CD4-positive, CD25-positive, alpha-beta regulatory T cell (primary cell): ENCODE measurements around the gene SBF1. TPM values are rescaled to one million over a fixed set of nuclear protein-coding genes. Genes with fewer than 3 reads are reported as not detected.

Experiments
- ATAC-seq, 2 donors: fragments of 150-1000 bp; cut with Tn5 transposase; one replicate each; pipeline ENCODE4 v1.10.0; 2021; ENCODE audit warnings: low read depth in 2 of 2, moderate number of reproducible peaks in 2 of 2, moderate library complexity in 1 of 2
- DNase-seq, 3 donors: peaks; one replicate each; pipeline versions ENCODE4 v3.0.0 to v3.0.0-alpha.2; 2012 to 2022; ENCODE audit warnings: mixed read lengths in 1 of 3
- H3K27ac ChIP-seq: one replicate; pipeline ENCODE4 v1.7.0; 2013; ENCODE audit warnings: mild to moderate bottlenecking, low read length; ENCODE audit not compliant: insufficient read depth, poor library complexity, severe bottlenecking
- H3K27me3 ChIP-seq: one replicate; pipeline ENCODE4 v1.7.0; 2013; ENCODE audit warnings: low read length; ENCODE audit not compliant: control insufficient read depth, insufficient read depth
- H3K36me3 ChIP-seq: one replicate; pipeline ENCODE4 v1.7.0; 2013; ENCODE audit warnings: mild to moderate bottlenecking, low read length, moderate library complexity; ENCODE audit not compliant: control insufficient read depth, insufficient read depth
- H3K4me1 ChIP-seq: 2 replicates; pipeline ENCODE4 v1.7.0; 2013; ENCODE audit warnings: mild to moderate bottlenecking, low read length; ENCODE audit not compliant: insufficient read depth, control insufficient read depth, poor library complexity, severe bottlenecking
- H3K4me3 ChIP-seq: one replicate; pipeline ENCODE4 v1.7.0; 2013; ENCODE audit warnings: low read depth, mild to moderate bottlenecking, low read length, moderate library complexity
- H3K9me3 ChIP-seq, 2 experiments: 1 replicate in 1 of 2; 2 replicates in 1 of 2; pipeline ENCODE4 v1.7.0; 2013; ENCODE audit warnings: low read length in 2 of 2, mild to moderate bottlenecking in 1 of 2, moderate library complexity in 1 of 2; ENCODE audit not compliant: control insufficient read depth in 2 of 2
- H3K27ac Mint-ChIP-seq, 3 donors: one replicate each; pipeline ENCODE4 v1.8.0; 2020 to 2022; ENCODE audit warnings: mild to moderate bottlenecking in 3 of 3, mixed read lengths in 3 of 3, moderate library complexity in 2 of 3
- H3K27me3 Mint-ChIP-seq: one replicate; pipeline ENCODE4 v1.8.0; 2022; ENCODE audit warnings: mild to moderate bottlenecking, mixed read lengths
- H3K36me3 Mint-ChIP-seq: one replicate; pipeline ENCODE4 v1.8.0; 2020; ENCODE audit warnings: mixed read lengths
- H3K4me1 Mint-ChIP-seq, 4 donors: one replicate each; pipeline ENCODE4 v1.8.0; 2020 to 2022; ENCODE audit warnings: mixed read lengths in 4 of 4, mild to moderate bottlenecking in 1 of 4
- H3K4me3 Mint-ChIP-seq, 4 donors: one replicate each; pipeline ENCODE4 v1.8.0; 2020 to 2022; ENCODE audit warnings: mild to moderate bottlenecking in 4 of 4, mixed read lengths in 4 of 4, moderate library complexity in 3 of 4
- H3K9me3 Mint-ChIP-seq, 7 donors: one replicate each; pipeline ENCODE4 v1.8.0; 2020 to 2022; ENCODE audit warnings: mixed read lengths in 7 of 7, mild to moderate bottlenecking in 3 of 7, moderate library complexity in 2 of 7
- polyA plus RNA-seq, 4 donors: library from polyadenylated mRNA; unstranded; fragments of 300-500 nt; fragmentation: Illumina TruSeq; gene quantifications; one replicate each; pipeline ENCODE4 v1.2.3, GENCODE V29; 2021
- total RNA-seq: library from RNA; stranded (reverse); gene quantifications from one replicate; pipeline ENCODE4 v1.2.3, GENCODE V29; 2022

Gene SBF1
- total and polyA plus RNA-seq, 5 donors from 2014 or later: 16.2 to 220 (median 18.0) TPM

DNA sequence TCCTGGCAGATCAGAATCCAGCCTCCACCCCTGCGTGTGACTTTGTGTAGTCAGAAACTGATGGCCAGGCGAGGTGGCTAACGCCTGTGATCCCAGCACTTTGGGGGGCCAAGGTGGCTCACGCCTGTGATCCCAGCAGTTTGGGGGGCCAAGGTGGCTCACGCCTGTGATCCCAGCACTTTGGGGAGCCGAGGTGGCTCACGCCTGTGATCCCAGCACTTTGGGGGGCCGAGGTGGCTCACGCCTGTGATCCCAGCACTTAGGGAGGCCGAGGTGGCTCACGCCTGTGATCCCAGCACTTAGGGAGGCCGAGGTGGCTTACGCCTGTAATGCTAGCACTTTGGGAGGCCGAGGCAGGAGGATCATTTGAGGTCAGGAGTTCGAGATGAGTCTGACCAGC is 38.3 kb upstream of the SBF1 start:
- DNase-seq (no peak), ATAC-seq (no peak)
- no peaks in the 10 kb centered on the region for H3K9me3 ChIP-seq
- peaks cover 10% of the 10 kb centered on the region for H3K36me3 Mint-ChIP-seq
- H3K27ac ChIP-seq: no peak overlapping the region
- H3K4me3 Mint-ChIP-seq: no peak overlapping the region
- H3K4me3 ChIP-seq: no peak overlapping the region
- H3K36me3 ChIP-seq: peaks cover 17% of the 10 kb centered on the region
- peaks cover 4% of the 10 kb centered on the region for H3K27me3 Mint-ChIP-seq
- H3K4me1 ChIP-seq: peaks cover 13% of the 10 kb centered on the region
- no peaks in the 10 kb centered on the region for H3K9me3 Mint-ChIP-seq
- H3K4me1 Mint-ChIP-seq: peaks cover 0 to 42% (median 21%) of the 10 kb centered on the region in 4 donors
- no peak overlapping the region for H3K27ac Mint-ChIP-seq
- no peaks in the 10 kb centered on the region for H3K27me3 ChIP-seq

DNA sequence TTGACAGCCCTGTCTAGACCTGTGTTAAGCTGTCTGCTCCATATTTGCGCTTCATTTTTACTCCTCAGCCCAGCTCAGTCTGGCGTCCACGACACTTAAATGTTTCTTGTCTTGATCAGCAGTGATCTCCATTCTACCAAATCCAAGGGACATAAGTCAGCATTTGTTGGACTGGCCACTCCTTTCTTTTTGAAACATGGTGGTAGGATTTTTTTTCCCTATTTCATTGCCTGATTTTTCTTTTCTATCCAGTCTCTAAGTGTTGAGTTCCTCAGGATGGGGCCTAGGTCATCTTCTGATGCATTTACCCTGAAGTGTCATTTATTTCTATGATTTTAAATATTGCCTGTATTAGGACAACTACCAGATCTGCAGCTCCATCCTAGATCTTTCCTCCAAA is 34.1 kb upstream of the SBF1 start:
- Mint-ChIP-seq H3K36me3 (peaks cover 5% of the 10 kb centered on the region), H3K4me3 (peak overlapping the region; percentile 92 to 97 (median 93)), H3K4me1 (peaks cover 0 to 39% (median 16%) of the 10 kb centered on the region in 4 donors), H3K27me3 (peaks cover 4% of the 10 kb centered on the region), H3K27ac (peak overlapping the region; percentile 94 to 99 (median 99)), H3K9me3 (no peaks in the 10 kb centered on the region)
- H3K4me3 ChIP-seq: peak overlapping the region; percentile 82
- DNase-seq (no peak), ATAC-seq (no peak)
- no peaks in the 10 kb centered on the region for H3K27me3 ChIP-seq
- H3K9me3 ChIP-seq: no peaks in the 10 kb centered on the region
- peaks cover 9% of the 10 kb centered on the region for H3K36me3 ChIP-seq
- peaks cover 29% of the 10 kb centered on the region for H3K4me1 ChIP-seq
- H3K27ac ChIP-seq: peak overlapping the region; percentile 95

DNA sequence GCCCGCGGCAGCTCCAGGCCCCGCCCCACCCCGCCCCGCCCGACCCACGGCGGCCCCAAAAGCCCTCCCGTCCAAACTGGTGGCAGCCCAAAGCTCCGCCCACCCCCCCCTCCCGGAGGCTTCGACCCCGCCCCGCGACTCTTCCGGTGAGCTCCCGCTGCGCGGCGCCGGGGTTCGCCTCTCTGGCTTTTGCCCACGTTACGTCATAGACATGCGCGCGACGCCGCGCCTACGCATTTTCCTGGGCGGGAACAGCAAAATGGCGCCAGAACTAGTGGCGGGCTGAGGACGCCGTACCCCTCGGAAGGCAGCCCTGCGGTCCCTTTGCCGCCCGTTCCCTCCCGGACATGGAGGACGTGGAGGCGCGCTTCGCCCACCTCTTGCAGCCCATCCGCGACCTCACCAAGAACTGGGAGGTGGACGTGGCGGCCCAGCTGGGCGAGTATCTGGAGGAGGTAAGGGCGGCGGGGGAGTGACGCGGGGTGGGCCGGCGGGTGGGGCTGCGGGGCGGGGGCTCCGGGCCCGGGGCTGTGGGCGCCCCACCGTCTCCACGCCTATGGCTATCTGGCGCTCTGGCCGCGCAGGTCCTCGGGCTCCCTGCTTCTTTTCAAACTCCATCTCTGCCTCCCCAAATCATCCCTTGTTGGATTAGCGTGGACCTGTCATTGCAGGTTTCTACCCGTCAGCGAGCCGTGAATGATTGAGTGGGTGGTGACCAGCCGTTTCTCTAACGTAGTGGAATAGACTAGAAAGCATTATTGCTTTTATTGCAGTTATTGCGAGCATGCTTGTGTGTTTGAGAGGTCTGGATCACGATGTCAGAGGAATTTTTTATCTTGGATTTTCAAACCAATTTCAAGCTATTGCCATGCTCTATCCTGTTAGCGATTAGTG is 33.4 kb upstream of the SBF1 start, which contains the start of gene NCAPH2:
Gene NCAPH2 (plus strand): TSS at position 234 of the 894 bp plus-strand sequence. CDS start 114 bp downstream, at position 348.
- Mint-ChIP-seq H3K27ac (peak within 1 kb of the TSS; percentile 94 to 99 (median 99)), H3K4me3 (peak within 1 kb of the TSS; percentile 93 to 97 (median 96)), H3K4me1 (peaks cover 0 to 34% (median 16%) of the 10 kb centered on the region in 4 donors), H3K36me3 (peaks cover 5% of the 10 kb centered on the region), H3K27me3 (peaks cover 4% of the 10 kb centered on the region), H3K9me3 (no peaks in the 10 kb centered on the region)
- H3K27me3 ChIP-seq: no peaks in the 10 kb centered on the region
- H3K27ac ChIP-seq: peak within 1 kb of the TSS; percentile 95
- DNase-seq (peak; percentile 96 to 97 (median 97)), ATAC-seq (peak; percentile 70 to 75)
- H3K36me3 ChIP-seq: peaks cover 11% of the 10 kb centered on the region
- H3K4me3 ChIP-seq: peak within 1 kb of the TSS; percentile 82
- no peaks in the 10 kb centered on the region for H3K9me3 ChIP-seq
- H3K4me1 ChIP-seq: peaks cover 29% of the 10 kb centered on the region

DNA sequence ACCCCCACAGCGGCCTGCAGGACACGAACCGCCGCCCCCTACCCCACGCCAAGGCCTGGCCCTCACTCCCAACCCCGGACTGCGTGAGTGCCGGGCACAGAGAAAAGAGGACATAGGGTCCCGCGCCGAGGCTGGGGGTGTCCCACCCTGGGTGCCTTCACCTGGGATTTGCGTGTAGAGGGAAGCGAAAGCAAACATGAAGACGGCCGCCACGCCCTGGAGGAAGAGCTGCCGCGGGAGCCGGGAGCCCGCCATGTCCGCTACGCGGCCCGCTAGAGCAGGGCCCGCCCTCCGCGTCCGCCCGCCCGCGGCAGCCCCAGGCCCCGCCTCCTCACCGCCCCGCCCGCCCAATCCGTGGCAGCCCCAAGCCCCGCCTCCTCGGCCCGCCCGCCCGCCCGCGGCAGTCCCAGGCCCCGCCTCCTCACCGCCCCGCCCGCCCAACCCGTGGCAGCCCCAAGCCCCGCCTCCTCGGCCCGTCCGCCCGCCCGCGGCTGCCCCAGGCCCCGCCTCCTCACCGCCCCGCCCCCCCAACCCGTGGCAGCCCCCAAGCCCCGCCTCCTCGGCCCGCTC is 32.7 kb upstream of the SBF1 start, which contains the start of gene LMF2:
Gene LMF2 (minus strand): TSS at position 282 of the 570 bp plus-strand sequence. CDS start 27 bp downstream, at position 255.
- H3K27ac Mint-ChIP-seq: peak within 1 kb of the TSS; percentile 94 to 99 (median 99)
- Histone ChIP-seq H3K27ac (peak within 1 kb of the TSS; percentile 95), H3K4me3 (peak within 1 kb of the TSS; percentile 82), H3K4me1 (peaks cover 29% of the 10 kb centered on the region), H3K36me3 (peaks cover 18% of the 10 kb centered on the region), H3K27me3 (no peaks in the 10 kb centered on the region), H3K9me3 (no peaks in the 10 kb centered on the region)
- no peaks in the 10 kb centered on the region for H3K9me3 Mint-ChIP-seq
- ATAC-seq (peak; percentile 78 to 79), DNase-seq (peak; percentile 86 to 89 (median 89))
- peaks cover 5% of the 10 kb centered on the region for H3K36me3 Mint-ChIP-seq
- H3K4me1 Mint-ChIP-seq: peaks cover 0 to 30% (median 14%) of the 10 kb centered on the region in 4 donors
- peak within 1 kb of the TSS; percentile 93 to 97 (median 96) for H3K4me3 Mint-ChIP-seq
- peaks cover 4% of the 10 kb centered on the region for H3K27me3 Mint-ChIP-seq

DNA sequence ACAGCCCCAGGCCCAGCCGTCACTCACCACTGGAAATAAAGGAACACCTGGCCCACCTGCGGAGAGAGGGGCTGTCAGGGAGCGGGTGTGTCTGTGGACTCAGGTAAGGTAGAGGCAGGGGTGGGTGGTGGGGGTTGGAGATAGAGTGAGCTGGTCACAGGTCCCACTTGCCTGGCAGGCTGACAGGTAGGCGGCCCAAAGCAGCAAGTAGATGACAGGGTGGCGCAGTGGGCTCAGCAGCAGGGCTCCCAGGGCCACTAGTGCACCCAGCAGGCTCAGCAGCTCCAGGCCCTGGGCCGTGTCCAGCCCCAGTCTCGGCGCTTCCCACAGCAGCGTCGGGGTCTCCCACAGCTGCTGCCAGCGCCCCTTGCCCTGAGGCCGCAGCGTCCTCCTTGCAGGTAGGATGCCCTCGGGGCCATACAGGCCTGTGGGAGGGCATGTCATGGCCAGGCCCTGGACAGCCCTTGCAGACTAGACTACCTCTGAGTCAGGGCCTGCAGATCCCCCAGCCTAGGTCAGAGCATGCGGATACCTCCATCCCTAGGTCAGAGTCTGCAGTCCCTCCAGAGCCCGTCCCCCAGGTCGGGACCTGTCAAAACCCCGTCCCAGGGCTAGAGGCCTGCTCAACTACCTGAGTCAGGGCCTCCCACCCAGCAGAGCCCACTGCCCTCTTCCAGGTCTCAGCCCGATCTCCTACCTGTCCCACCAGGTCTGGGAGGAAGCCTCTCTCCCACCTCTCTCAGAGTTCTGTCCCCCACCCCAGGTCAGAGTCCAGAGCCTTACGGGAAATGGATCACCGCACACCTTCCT is 32.0 kb upstream of the SBF1 start:
- no peaks in the 10 kb centered on the region for H3K27me3 ChIP-seq
- DNase-seq (no peak), ATAC-seq (no peak)

DNA sequence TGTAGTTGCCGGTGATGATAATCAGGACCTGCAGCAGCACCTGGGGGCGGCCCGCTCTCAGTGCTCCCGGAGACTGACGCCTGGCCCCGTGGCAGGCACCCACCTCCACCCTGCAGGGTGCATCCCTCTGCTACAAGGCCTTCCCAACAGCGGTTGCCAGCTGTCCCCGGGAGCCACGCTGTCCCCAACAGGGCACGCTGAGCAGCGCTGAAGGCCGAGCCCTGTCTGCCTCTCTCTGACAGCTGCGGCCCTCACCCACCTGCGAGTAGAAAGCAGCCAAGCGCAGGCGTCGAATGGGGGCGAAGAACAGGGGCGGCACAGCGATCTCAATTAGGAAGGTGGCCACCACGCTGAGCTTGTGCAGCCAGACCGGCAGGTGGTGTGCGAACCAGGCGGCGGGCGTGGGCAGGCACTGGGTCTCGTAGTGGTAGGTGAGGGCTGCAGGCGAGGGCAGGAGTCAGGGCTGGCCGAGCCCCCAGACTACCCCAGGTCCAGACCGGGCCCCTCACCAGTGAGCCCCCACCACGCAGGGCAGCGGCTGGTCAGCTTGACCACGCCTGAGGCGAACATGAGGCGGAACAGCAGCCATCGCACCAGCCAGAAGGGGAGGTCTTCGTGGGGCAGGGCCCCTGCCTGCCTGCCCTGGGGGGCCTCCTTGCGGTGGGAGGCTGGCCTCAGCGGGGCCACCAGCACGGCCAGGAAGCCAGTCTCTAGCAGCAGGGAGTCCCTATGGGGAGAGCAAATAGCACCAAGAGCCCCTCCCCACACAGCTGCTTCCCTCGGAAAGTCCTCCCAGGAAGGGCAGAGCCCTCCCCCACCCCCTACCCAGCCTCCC is 31.2 kb upstream of the SBF1 start:
- ATAC-seq (no peak), DNase-seq (no peak)
- Histone ChIP-seq H3K36me3 (peaks cover 20% of the 10 kb centered on the region), H3K27me3 (no peaks in the 10 kb centered on the region), H3K9me3 (no peaks in the 10 kb centered on the region), H3K27ac (peak overlapping the region; percentile 91), H3K4me1 (peaks cover 29% of the 10 kb centered on the region), H3K4me3 (no peak overlapping the region)
- peaks cover 4% of the 10 kb centered on the region for H3K27me3 Mint-ChIP-seq
- peak overlapping the region in 1 of 3 donors; percentile 48 for H3K27ac Mint-ChIP-seq
- H3K36me3 Mint-ChIP-seq: no peaks in the 10 kb centered on the region
- H3K4me1 Mint-ChIP-seq: peaks cover 0 to 25% (median 14%) of the 10 kb centered on the region in 4 donors
- no peaks in the 10 kb centered on the region for H3K9me3 Mint-ChIP-seq
- peak overlapping the region; percentile 61 to 91 (median 80) for H3K4me3 Mint-ChIP-seq

More for the DNA sequence above, 32.0 kb upstream of the SBF1 start:
- peak overlapping the region; percentile 84 to 92 (median 91) for H3K27ac Mint-ChIP-seq
- Histone ChIP-seq H3K36me3 (peaks cover 20% of the 10 kb centered on the region), H3K27ac (peak overlapping the region; percentile 91), H3K4me1 (peaks cover 29% of the 10 kb centered on the region), H3K9me3 (no peaks in the 10 kb centered on the region), H3K4me3 (peak overlapping the region; percentile 75)
- H3K4me3 Mint-ChIP-seq: peak overlapping the region; percentile 90 to 96 (median 93)
- no peaks in the 10 kb centered on the region for H3K9me3 Mint-ChIP-seq
- H3K36me3 Mint-ChIP-seq: no peaks in the 10 kb centered on the region
- peaks cover 4% of the 10 kb centered on the region for H3K27me3 Mint-ChIP-seq
- peaks cover 0 to 25% (median 14%) of the 10 kb centered on the region in 4 donors for H3K4me1 Mint-ChIP-seq
